Activated CD8-positive, alpha-beta memory T cell treated with anti-CD3 and anti-CD28 coated beads, Interleukin-2, amount 50 U/mL, for 24 hours (primary cell): ENCODE data around the gene TTC31.
"Not testable (repeated sequence)": the region's sequence is repeated elsewhere in the genome, so short reads cannot be mapped to it uniquely, and the experiment has no call there.

ENCODE experiments used
- DNase-seq: peaks from one replicate; pipeline ENCODE4 v3.0.0-alpha.2; 2020; ENCODE audit errors: extremely low read depth

The TTC31 gene

GRCh38 chr2:74483675-74484164, 839 bp downstream of the TTC31 start:
- DNase-seq, result not testable (repeated sequence)

- no peak for DNase-seq
These were observed 3.3 kb downstream of the TTC31 start for GRCh38 chr2:74486141-74486540.

- no peak for DNase-seq
These were observed 6.0 kb downstream of the TTC31 start for GRCh38 chr2:74488643-74489481.

- no peak for DNase-seq
These were observed 7.0 kb downstream of the TTC31 start for GRCh38 chr2:74489906-74490305.

GRCh38 chr2:74491648-74492544, 9.0 kb downstream of the TTC31 start:
- no peak for DNase-seq

- no peak for DNase-seq
These were observed 10.7 kb downstream of the TTC31 start for GRCh38 chr2:74493546-74493945.

- DNase-seq, result no peak
These were observed 12.6 kb downstream of the TTC31 start for GRCh38 chr2:74495440-74495839.

- DNase-seq, result no peak
These were observed 14.3 kb downstream of the TTC31 start for GRCh38 chr2:74496997-74497776.

GRCh38 chr2:74497777-74498499, 15.1 kb downstream of the TTC31 start:
- DNase-seq, result no peak

GRCh38 chr2:74498500-74499266, 15.8 kb downstream of the TTC31 start:
- no peak for DNase-seq

- DNase-seq, result no peak
These were observed 16.5 kb downstream of the TTC31 start, which contains the start of gene LBX2 for GRCh38 chr2:74499267-74499939. Gene LBX2, minus strand, starts transcription at chr2:74499603. Its CDS starts 66 bp downstream, at chr2:74499537.

GRCh38 chr2:74499940-74500577, 17.2 kb downstream of the TTC31 start:
- no peak for DNase-seq

- no peak for DNase-seq
These were observed 17.7 kb downstream of the TTC31 start for GRCh38 chr2:74500578-74500946.

GRCh38 chr2:74501335-74502071, 18.6 kb downstream of the TTC31 start:
- DNase-seq, result no peak

- DNase-seq, result no peak
These were observed 19.4 kb downstream of the TTC31 start for GRCh38 chr2:74502147-74502719.

GRCh38 chr2:74502720-74503505, 20.0 kb downstream of the TTC31 start:
- no peak for DNase-seq
